COLO668 (cell line): ENCODE data around the gene ADAP1.

Experiments
- DNase-seq: peaks from one replicate; lab custom pipeline; 2025; ENCODE audit not compliant: unreplicated experiment; lab: John Stamatoyannopoulos, UW

ADAP1 gene

DNA sequence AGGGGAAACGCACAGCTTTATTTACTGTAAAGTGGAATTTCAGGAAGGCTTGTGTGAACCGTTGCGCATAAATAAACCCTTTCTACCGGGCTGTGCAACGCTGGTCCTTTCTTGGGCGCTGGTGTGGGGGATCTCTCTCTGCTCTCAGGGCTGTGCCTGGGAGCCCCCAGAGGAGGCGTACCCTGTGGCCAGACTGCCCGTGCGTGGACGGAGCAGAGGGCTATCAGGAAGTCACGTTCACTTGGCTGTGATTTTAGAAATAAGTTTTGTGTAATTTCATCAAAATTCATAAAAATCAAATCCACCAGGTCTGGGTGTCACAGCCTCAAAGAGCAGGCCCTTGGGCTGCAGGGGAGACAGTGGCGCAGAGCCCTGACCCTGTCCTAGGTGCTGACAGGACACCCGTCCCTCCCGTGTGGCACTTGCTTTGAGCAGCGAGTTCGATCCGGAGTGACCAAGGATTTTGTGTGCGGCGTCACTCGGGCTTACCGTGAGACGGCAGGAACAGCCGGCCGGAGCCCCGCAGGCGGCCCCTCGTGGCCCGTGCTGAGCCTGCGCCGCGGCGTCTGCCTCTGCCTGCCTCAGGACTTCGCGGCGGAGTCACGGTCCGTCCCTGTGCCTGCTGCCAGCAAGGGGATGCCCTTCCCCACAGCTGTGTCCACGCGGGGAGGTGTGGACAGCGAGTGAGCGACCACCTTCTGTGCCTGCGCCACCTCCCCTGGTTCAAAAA is 58.0 kb downstream of the ADAP1 start:
- no peak for DNase-seq

DNA sequence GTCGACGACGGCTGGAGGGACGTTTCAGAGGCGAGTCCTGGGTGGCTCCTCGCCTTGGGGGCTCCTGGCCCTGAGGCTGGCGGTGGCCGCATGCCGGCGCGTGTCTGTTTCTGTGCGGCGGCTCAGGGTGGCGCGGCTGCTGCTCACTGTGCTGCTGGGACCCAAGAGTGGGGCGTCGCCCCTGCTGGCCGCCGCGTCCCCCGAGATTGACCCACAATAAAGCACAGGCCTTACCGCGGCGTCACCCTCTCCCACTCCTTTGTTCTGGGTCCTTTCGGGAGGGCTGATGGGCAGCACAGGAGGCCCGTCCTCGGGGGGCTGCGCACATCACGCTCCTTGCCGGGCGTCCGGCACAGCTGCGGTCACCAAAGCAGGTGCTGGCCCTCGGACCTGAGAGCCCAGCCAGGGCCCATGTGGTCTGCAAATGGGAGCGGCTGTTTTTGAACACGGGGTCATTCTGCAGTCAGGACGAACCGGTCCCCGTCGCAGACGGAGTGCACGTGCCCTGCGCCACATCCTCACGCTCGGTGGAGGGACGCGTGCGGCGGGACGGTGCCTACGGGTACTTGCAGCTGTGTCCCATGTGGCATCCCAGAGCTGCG is 58.9 kb downstream of the ADAP1 start:
- no peak for DNase-seq

DNA sequence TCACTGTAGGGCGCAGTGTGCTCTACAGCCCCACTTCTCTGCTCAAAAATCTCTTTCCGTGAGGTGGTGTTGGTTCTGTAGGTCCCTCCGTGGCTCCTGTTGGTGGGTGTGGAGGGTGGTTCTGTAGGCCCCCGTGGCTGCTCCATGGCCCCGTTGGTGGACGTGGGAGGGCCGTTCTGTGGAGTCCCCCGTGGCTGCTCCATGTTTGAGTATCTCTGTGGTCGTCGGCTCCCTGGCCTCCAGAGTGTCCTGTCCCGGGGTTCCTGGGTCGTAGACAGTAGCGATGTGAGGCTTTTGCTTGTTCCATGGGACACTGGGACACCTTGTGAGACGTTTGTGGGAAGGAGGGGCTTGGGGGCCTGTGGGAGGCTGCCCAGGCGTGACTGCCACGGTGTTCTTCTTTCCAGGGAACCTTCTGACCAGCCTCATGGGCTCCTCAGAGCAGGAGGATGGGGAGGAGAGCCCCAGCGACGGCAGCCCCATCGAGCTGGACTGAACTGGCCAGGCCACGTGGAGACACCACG is 59.5 kb downstream of the ADAP1 start:
- DNase-seq, result no peak

DNA sequence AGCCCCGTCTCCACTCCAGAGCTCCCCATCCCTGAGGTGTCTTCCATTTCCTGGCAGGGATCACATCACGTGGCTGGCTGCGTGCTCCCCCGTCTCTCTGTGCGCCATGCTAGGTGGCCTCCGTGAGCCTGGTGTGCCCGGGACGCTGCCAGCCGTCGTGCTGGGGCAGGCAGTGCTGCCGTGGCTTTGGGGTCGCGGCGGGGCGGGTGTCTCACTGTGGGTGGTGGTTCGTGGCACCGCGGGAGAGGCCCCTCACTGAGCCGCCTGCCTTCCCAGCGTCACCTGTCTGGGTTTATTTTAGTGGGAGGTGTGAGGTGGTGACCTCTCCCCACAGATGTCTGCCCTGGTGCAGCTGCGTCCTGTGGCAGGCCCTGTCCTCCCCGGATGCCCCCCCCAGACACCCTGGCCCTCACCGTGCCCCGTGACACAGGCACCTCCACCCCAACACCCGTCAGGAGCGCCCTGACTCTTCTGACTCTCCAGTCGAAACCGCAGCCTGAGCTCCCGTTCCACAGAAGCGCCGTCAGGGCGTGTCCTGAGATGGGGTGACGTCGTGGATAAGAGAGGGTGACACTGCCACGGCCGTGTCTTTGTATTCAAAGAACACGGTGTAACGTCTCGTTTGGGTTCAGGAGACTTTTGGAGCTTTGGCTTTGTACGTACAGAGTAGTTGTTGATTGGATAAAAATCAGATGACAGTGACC is 60.2 kb downstream of the ADAP1 start:
- no peak for DNase-seq

DNA sequence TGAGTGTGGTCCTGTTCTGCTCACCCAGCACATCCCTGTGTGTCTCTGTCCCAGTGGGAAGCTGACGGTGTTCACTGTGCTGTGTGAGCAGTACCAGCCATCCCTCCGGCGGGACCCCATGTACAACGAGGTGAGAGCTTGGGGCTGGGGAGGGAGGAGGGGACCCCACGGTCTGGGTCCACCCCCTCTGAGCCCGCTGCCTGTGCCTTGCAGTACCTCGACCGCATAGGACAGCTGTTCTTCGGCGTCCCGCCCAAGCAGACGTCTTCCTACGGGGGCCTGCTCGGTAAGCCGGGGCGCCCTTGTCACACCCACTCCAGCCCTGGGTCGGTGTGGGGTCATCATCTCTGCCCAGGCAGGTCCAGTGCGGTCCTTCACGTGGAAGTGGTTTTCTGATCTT is 60.8 kb downstream of the ADAP1 start:
- no peak for DNase-seq

DNA sequence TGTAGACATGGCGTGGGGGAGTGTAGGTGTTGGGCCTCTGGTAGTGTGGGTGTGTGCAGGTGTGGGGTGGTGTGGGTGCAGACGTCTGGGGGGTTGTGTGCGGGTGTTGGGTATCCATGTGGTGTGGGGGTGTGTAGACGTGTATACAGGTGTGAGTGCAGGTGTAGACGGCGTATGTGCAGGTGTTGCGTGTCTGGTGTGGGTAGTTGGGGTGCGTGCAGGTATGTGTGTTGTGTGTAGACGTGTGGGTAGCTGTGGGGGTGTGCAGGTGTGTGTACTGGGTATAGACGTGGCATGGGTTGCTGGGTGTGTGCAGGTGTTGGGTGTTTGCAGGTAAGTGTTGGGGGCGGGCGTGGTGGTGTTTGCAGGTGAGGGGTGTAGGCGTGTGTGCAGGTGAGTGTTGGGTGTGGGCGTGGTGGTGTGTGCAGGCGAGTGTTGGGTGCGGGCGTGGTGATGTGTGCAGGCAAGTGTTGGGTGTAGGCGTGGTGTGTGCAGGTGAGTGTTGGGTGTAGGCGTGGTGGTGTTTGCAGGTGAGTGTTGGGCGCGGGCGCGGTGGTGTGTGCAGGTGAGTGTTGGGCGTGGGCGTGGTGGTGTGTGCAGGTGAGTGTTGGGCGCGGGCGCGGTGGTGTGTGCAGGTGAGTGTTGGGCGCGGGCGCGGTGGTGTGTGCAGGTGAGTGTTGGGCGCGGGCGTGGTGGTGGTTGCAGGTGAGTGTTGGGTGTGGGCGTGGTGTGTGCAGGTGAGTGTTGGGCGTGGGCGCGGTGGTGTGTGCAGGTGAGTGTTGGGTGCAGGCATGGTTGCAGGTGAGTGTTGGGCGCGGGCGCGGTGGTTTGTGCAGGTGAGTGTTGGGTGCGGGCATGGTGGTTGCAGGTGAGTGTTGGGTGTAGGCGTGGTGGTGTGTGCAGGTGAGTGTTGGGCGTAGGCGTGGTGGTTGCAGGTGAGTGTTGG is 61.6 kb downstream of the ADAP1 start:
- no peak for DNase-seq

DNA sequence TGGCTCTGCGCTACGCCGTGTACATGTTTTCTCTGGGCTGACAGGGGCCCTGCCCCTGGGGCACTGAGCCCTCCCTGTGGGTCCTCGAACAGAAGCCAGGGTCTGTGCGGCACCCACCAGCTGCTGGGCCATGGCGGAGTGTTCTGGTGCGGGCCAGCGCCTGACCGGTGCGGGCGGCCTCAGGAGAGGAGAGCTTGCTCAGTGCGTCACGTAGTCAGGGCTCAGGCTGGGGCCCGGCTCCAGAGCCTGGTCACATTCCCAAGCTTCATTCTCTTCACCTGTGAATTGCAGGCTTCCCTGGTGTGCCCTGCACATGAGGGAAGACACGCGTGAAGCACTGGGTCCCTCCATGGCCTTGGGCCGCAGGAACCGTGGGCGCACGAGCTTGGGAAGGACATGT is 62.7 kb downstream of the ADAP1 start:
- no peak for DNase-seq

DNA sequence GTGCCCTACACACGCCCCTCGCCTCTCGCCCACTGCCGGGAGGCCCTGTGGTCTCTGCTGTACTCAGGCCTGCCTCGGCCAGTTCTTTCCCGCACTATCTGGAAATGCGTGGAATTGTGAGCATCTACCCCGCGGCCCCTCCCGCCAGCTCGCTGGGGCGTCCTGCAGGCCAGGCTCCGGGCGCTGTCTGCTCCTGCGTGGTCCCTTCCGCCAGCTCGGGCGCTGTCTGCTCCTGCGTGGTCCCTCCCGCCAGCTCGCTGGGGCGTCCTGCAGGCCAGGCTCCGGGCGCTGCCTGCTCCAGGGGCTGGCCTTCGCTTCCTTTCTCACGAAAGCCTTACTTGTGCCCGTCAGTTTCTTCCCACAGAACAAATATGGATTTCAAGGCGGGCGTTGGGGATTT is 63.2 kb downstream of the ADAP1 start:
- no peak for DNase-seq

DNA sequence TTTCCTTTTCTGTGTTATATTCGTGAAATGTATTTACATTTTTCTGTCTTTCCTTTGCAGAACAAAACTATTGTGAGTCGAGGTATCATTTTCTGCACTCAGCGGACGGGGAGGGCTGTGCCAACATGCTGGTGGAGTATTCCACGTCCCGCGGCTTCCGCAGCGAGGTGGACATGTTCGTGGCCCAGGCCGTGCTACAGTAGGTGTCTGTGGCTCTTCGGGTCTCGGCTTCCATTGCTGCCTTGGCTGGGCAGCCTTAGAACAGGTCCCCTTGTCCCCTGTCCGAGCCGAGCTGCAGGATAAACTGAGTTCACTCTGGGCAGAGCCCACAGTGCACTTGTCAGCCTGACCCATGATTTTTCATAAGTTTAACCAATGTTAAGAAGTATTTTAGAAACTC is 63.6 kb downstream of the ADAP1 start:
- no peak for DNase-seq

DNA sequence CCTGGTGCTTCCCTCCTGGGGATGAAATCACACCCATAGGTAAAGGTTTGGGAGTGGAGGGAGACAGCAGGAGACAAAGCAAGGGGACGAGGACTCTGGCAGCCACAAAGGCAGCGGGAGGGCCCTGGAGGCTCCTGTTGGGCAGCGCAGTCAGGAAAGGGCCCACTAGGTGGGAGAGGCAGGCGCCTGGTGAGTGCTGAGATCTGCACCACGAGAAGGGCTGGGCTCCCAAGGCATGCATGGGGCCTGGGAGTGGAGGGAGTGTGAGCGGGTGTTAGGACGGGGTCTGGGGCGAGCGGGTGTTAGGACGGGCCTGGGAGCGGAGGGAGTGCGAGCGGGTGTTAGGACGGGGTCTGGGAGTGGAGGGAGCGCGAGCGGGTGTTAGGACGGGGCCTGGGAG is 65.1 kb downstream of the ADAP1 start:
- DNase-seq, result no peak

DNA sequence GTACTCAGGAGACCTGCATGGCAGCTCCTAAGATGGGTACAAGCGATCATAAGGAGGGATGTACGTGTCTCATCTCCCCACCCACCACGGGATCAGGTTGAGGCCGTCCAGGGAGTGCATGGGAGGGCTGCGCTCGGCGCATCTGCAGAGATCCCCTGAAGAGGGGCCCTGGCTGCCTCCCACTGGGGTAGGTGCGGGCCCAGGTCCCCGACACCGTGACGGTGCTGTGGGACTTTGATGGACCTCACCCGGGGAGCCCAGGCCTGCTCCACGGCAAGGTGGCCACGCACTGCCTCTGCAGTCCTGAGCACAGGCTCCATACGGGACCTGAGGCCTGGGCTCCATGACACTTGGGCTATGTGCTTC is 65.5 kb downstream of the ADAP1 start:
- no peak for DNase-seq

DNA sequence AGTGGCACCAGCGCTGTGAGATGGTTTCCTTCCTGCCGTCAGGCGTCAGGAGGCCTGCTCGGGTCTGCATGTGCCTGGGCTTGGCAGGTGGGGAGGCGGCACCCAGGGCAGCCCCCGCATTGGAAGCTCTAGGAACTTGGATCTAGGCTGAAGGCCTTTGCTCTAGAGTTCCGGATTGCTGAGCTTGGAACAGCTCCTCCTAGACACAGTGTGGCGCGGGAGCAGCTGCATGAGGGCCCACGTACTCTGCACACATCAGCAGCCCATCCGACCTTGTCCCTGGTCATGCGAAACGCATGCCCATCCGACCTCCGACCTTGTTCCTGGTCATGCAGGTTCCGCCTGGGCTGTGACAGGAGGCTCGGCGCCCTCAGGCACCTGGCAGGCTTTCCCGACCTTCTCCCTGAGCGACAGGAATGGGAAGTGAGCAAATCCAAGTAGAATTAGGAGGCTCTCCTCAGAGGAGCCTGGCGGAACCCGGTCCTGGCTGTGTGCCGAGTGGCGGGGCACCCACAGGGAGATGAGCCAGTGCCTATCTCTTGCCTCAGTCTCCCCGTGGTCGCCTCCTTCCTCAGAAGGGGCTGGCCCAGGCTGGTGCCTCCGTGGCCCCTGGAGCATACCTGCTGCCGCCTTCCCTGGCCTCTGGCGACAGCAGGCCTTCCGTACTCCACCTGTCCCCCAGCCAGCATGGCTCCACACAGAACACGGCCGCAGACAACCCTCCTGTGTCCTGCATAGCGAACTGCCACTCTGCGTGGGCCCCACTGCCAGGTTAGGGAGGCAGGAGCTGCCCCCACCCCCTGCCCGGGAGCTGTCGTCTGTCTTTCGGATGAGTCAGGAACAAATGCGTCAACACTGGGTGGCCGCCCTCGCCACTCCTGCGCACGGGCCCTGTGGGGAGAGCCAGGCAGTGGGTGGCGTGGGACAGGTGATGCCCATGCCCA is 66.1 kb downstream of the ADAP1 start:
- DNase-seq, result no peak

DNA sequence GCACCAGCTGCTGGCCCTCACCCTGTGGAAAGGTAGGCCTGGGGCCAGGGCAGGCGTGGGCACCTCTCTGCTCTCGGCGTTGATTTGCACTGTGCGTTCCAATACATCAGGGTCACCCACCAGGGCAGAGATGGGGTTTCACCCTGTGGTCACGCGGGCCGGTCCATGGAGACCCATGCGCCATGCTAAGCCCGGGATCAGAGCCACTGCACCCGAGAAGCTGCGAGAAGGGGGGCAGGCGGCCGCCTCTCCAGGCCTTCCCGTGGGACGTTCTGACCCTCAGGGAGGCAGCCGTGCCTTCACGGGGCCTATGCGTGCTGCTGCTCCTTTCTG is 67.0 kb downstream of the ADAP1 start:
- DNase-seq, result no peak

DNA sequence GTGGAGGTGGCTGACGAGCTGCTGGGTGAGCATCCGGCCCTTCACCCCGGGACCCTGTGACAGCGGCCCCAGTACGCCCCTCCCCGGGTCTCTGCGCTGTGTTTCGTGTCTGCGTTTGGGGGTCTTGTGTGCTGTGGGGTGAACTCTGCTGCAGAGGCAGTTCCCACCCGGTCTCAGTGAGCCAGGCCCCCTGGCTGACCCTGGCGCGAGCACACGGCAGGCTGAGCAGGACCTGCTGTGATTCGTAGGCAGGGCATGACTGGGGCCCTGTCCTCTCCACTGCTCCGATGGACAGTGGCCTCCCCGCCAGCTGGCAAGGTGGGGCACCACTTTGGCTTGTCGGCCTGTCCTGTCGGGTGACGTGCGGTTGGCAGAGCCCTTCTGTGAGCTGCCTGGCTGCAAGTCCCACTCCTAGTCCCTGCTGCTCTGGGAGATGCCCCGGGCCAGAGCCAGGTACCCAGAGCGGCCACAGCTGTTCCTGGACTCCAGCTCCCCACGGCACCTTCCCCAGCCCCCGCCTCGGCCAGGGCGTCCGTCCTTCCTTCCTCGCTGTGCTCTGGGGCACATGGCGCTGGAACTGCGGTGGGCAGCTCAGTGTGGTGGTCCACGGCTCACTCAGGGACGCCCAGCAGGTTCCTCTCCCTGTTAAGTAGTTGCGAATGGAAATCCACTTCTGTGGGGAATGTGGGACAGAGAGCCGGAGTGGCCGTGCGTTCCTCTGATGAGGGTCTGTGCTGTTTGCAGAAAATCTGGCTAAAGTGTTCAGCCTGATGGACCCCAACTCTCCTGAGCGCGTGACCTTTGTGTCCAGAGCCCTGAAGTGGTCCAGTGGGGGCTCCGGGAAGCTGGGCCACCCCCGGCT is 67.6 kb downstream of the ADAP1 start:
- DNase-seq, result no peak

DNA sequence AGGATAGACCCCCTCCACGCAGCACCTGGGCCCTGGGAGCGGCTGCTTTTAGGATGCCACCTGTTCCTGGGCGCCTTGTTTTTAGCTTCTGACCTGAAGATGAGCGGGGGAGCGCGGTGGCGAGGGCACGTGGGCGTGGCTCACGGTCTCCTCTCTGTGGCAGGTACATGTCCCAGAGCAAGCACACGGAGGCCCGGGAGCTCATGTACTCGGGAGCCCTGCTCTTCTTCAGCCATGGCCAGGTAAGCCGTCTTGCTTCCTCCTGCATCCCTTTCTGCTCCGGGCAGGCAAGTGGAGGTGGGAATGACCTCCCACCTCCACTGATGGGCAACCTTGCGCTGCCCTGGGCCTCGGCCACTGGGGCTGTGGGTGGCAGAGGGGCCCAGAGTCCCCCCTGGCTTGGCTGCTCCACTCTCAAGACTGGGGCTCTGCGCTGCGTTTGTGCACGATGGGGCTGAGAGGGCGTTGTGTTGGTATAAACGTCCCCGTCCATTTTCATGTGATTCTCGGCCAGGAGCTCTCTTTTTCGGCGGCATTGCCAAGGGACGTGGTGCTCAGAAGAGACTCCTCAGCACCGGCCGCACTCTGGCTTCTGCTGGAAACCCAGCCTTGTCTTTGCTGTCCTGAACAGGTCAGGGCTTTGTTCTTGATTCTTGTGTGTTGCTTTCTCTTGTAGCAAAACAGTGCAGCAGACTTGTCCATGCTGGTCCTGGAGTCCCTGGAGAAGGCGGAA is 68.4 kb downstream of the ADAP1 start:
- DNase-seq, result no peak

DNA sequence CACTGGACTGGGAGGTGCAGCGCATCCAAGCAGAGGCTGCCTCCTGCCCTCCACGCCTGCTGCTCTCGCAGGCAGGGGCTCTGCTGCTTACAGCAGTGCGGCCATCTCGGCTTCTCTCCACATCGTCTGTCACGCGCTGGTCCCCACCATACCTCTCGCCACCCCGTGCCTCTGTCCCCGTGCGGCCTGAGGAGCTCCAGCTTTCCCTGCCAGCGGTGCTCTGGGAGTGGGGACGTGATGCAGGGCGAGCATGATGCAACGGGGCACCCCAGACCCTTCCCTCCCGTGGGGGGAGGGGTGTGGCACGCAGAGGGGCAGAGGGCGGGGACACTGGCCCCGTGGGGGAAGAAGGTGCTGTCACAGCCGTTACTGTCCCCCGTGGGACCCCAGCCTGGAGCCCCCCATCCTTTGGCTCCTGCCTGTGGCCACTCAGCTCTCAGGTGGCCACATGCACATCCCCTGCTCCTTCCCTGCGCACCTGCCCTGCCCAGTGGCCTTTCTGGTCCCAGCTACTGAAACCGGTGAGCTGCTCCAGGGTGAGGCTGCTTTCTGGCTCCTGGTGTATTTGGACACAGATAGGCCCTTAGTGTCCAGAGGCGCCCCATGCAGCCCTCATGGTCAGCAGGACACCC is 69.1 kb downstream of the ADAP1 start:
- no peak for DNase-seq

DNA sequence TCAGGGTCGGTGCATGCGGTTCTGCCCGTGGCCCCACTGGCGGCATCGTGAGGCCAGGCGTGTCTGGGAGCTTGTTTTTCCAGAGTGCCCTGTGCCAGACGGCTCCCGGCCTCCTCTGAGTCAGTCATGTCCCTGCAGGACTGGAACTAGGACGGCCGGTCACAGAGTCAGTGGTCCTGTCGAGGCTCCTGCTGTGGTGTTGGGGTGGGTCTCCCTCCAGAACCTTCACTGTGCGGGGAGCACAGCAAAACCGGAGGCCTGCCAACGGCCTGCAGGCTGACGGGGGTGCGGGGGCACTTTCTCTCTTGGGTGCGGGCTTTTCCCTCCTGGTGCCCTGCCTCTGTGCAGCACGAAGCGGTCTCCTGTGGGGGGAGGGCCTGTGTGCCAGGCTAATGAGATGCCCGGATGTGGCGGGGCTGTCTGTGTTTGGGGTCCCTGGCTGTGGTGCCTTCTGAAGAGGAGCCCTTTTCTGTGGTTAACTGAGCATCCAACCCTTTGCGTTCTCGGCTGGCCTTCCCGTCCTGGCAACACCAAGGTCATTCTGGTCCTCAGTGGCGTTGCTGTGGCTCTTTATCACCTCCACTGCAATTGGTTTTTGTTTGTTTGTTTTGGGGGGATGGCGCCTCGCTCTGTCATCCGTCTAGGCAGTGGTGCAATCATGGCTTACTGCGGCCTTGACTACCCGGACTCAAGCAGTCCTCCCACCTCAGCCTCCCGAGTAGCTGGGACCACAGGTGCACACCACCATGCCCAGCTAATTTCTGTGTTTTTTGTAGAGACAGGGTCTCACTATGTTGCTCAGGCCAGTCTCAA is 70.1 kb downstream of the ADAP1 start:
- DNase-seq, result no peak
